B cell (primary cell): ENCODE measurements around the gene XRCC1.

ENCODE experiments used
- EZH2 ChIP-seq: IDR thresholded peaks from 2 replicates; pipeline ENCODE4 v1.6.1; 2012; ENCODE audit warnings: borderline replicate concordance, low read depth, mild to moderate bottlenecking, moderate library complexity, low read length; ENCODE audit not compliant: insufficient read depth, poor library complexity, severe bottlenecking
- TF ChIP-seq, protein P1 (sequence below): fragments of 200-600 bp; IDR thresholded peaks from one replicate; pipeline ENCODE4 v1.8.0; 2022; ENCODE audit warnings: antibody characterized with exemption, mild to moderate bottlenecking

DNA sequence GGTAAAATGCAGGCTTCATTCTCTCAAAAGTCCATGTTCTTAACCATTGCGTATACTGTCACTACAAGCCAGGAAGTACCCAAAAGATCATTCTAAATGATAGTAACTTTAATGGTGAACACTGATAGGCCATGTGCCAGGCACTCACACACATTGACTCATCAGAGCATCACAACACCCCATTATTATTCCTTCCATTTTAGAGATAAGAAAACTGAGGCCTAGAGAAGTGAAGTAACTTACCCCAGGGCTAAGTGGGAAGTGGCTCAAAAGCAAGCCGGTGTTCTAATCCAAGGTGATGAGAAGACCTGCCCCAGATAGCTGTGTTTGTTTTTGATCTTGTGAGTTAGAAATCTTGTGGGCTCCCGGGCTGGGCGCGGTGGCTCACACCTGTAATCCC, 69.4 kb downstream of the XRCC1 start:
- TF ChIP-seq, protein P1, sequence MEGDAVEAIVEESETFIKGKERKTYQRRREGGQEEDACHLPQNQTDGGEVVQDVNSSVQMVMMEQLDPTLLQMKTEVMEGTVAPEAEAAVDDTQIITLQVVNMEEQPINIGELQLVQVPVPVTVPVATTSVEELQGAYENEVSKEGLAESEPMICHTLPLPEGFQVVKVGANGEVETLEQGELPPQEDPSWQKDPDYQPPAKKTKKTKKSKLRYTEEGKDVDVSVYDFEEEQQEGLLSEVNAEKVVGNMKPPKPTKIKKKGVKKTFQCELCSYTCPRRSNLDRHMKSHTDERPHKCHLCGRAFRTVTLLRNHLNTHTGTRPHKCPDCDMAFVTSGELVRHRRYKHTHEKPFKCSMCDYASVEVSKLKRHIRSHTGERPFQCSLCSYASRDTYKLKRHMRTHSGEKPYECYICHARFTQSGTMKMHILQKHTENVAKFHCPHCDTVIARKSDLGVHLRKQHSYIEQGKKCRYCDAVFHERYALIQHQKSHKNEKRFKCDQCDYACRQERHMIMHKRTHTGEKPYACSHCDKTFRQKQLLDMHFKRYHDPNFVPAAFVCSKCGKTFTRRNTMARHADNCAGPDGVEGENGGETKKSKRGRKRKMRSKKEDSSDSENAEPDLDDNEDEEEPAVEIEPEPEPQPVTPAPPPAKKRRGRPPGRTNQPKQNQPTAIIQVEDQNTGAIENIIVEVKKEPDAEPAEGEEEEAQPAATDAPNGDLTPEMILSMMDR = no peak
- TF ChIP-seq EZH2 = no peak
